CD14-positive monocyte (primary cell): ENCODE measurements around the gene MYO1A. TPM values are rescaled to one million over a fixed set of nuclear protein-coding genes. Genes with fewer than 3 reads are reported as not detected.

ENCODE experiments used
- DNase-seq, 3 donors: peaks; one replicate each; pipeline ENCODE4 v3.0.0-alpha.2; 2011 to 2022
- H2AFZ ChIP-seq: 2 replicates; pipeline ENCODE4 v1.6.0; 2012; ENCODE audit warnings: mild to moderate bottlenecking, low read depth, low read length, inconsistent platforms; ENCODE audit not compliant: insufficient read depth, poor library complexity, severe bottlenecking
- H3K27ac ChIP-seq, 2 donors: 1 replicate in 1 of 2; 2 replicates in 1 of 2; pipeline ENCODE4 v1.5.1; 2012 to 2013; ENCODE audit warnings: low read length in 2 of 2, control low read depth in 1 of 2, inconsistent platforms in 1 of 2, low read depth in 1 of 2, mild to moderate bottlenecking in 1 of 2
- H3K27me3 ChIP-seq, 2 donors: one replicate each; pipeline versions ENCODE4 v1.6.0 to v1.6.1; 2011 to 2013; ENCODE audit warnings: low read length in 2 of 2; ENCODE audit not compliant: control insufficient read depth in 2 of 2, insufficient read depth in 2 of 2
- H3K36me3 ChIP-seq, 2 donors: replicated peaks in 1 of 2; 1 replicate in 1 of 2; 2 replicates in 1 of 2; pipeline versions ENCODE4 v1.5.1 to v1.6.1; 2012 to 2013; ENCODE audit warnings: low read length in 2 of 2, control low read depth in 1 of 2, inconsistent platforms in 1 of 2, mild to moderate bottlenecking in 1 of 2; ENCODE audit not compliant: insufficient read depth in 2 of 2, control insufficient read depth in 1 of 2
- H3K4me1 ChIP-seq, 2 donors: 1 replicate in 1 of 2; 2 replicates in 1 of 2; pipeline versions ENCODE4 v1.5.1 to v1.6.1; 2012 to 2013; ENCODE audit warnings: low read length in 2 of 2, control low read depth in 1 of 2, inconsistent platforms in 1 of 2, mild to moderate bottlenecking in 1 of 2, moderate library complexity in 1 of 2; ENCODE audit not compliant: insufficient read depth in 2 of 2, control insufficient read depth in 1 of 2
- H3K4me2 ChIP-seq: replicated peaks from 2 replicates; pipeline ENCODE3; 2012; ENCODE audit warnings: low read length, moderate library complexity, mild to moderate bottlenecking; ENCODE audit not compliant: poor library complexity, severe bottlenecking; ENCODE audit errors: extremely low read depth
- H3K4me3 ChIP-seq, 3 experiments: fragments of 200-600 bp in 1 of 3; sonication (generic) in 1 of 3; replicated peaks in 1 of 3; 1 replicate in 2 of 3; 2 replicates in 1 of 3; pipeline ENCODE4 v1.5.1; 2011 to 2013; ENCODE audit warnings: low read length in 3 of 3, mild to moderate bottlenecking in 3 of 3, control low read depth in 2 of 3, low read depth in 2 of 3, inconsistent platforms in 1 of 3, moderate library complexity in 1 of 3
- H3K79me2 ChIP-seq: 2 replicates; pipeline ENCODE4 v1.6.0; 2012; ENCODE audit warnings: mild to moderate bottlenecking, control low read depth, inconsistent platforms, low read length, moderate library complexity; ENCODE audit not compliant: insufficient read depth
- H3K9ac ChIP-seq: 2 replicates; pipeline ENCODE4 v1.6.0; 2017; ENCODE audit warnings: low read length, mild to moderate bottlenecking; ENCODE audit not compliant: insufficient read depth, poor library complexity, severe bottlenecking
- H3K9me3 ChIP-seq, 2 donors: replicated peaks in 1 of 2; 1 replicate in 1 of 2; 2 replicates in 1 of 2; pipeline versions ENCODE4 v1.5.1 to v1.6.1; 2012 to 2013; ENCODE audit warnings: low read length in 2 of 2, control low read depth in 1 of 2; ENCODE audit not compliant: control insufficient read depth in 1 of 2, insufficient read depth in 1 of 2
- H4K20me1 ChIP-seq: 2 replicates; pipeline ENCODE4 v1.6.0; 2012; ENCODE audit warnings: mild to moderate bottlenecking, low read length, control low read depth, moderate library complexity; ENCODE audit not compliant: insufficient read depth
- H3K27ac Mint-ChIP-seq, 7 donors: one replicate each; pipeline ENCODE4 v1.8.0; 2020; ENCODE audit warnings: mild to moderate bottlenecking in 7 of 7, mixed read lengths in 7 of 7, moderate library complexity in 6 of 7, inconsistent platforms in 2 of 7
- H3K27me3 Mint-ChIP-seq, 3 donors: one replicate each; pipeline ENCODE4 v1.8.0; 2021 to 2022; ENCODE audit warnings: low read depth in 3 of 3, mild to moderate bottlenecking in 3 of 3, mixed read lengths in 3 of 3, moderate library complexity in 3 of 3, inconsistent platforms in 1 of 3
- H3K36me3 Mint-ChIP-seq, 2 donors: one replicate each; pipeline ENCODE4 v1.8.0; 2020; ENCODE audit warnings: mixed read lengths in 2 of 2, inconsistent platforms in 1 of 2, mild to moderate bottlenecking in 1 of 2
- H3K4me1 Mint-ChIP-seq: one replicate; pipeline ENCODE4 v1.8.0; 2020; ENCODE audit warnings: mild to moderate bottlenecking, mixed read lengths
- H3K4me3 Mint-ChIP-seq, 2 donors: one replicate each; pipeline ENCODE4 v1.8.0; 2020; ENCODE audit warnings: mild to moderate bottlenecking in 2 of 2, mixed read lengths in 2 of 2, moderate library complexity in 1 of 2
- H3K9me3 Mint-ChIP-seq, 7 donors: one replicate each; pipeline ENCODE4 v1.8.0; 2020 to 2022; ENCODE audit warnings: mixed read lengths in 7 of 7, mild to moderate bottlenecking in 6 of 7, moderate library complexity in 6 of 7, inconsistent platforms in 2 of 7
- CTCF ChIP-seq: fragments of 200-600 bp; IDR thresholded peaks from one replicate; pipeline ENCODE4 v1.8.0; 2022; ENCODE audit warnings: antibody characterized with exemption, mild to moderate bottlenecking
- WGBS: methylation state at CpG from one replicate; pipeline ENCODE4 v1.1.5; 2013; ENCODE audit warnings: missing lambda C conversion rate; ENCODE audit not compliant: insufficient coverage; 5-methylcytosine and 5-hydroxymethylcytosine counted together
- intact Hi-C, 2 donors: fragments of 100-400 bp; cut with micrococcal nuclease; formaldehyde crosslinking; loops; one replicate each; pipeline versions ENCODE4 v1.15.0 to v1.15.1; 2023
- polyA plus RNA-seq, 3 donors: library from polyadenylated mRNA; depleted of rRNA in 1 of 3; unstranded in 2 of 3; stranded (reverse) in 1 of 3; fragments of 300-500 nt in 2 of 3; fragments of >200 nt in 1 of 3; fragmentation: Illumina TruSeq in 2 of 3; gene quantifications; 1 replicate in 2 of 3; 2 replicates in 1 of 3; pipeline ENCODE4 v1.2.3, GENCODE V29; 2012 to 2021

Gene MYO1A
- polyA plus RNA-seq, 3 donors = 0.22 to 1.7 (median 1.3) TPM

GRCh38 chr12:56979628-56980027 lies 70.3 kb downstream of the MYO1A start:
- no peak overlapping the region for H3K9ac ChIP-seq
- peaks cover 0 to 4% (median 0%) of the 10 kb centered on the region in 7 donors for H3K9me3 Mint-ChIP-seq

More at GRCh38 chr12:56979628-56980027, 70.3 kb downstream of the MYO1A start:
- H4K20me1 ChIP-seq = no peaks in the 10 kb centered on the region
- DNase-seq = no peak
- H3K4me2 ChIP-seq = no peak overlapping the region
- H3K27me3 ChIP-seq = no peaks in the 10 kb centered on the region
- no peak for TF ChIP-seq CTCF
- Mint-ChIP-seq H3K4me3 (no peak overlapping the region), H3K4me1 (no peaks in the 10 kb centered on the region), H3K27me3 (peaks cover 0 to 3% (median 0%) of the 10 kb centered on the region in 3 donors), H3K36me3 (no peaks in the 10 kb centered on the region), H3K27ac (no peak overlapping the region)
- intact Hi-C loops = no loop called here
- H2AFZ ChIP-seq = no peak overlapping the region
- H3K27ac ChIP-seq = no peak overlapping the region
- no peaks in the 10 kb centered on the region for H3K36me3 ChIP-seq
- 71% methylated on average over 1 of the region's 3 CpGs for WGBS
- no peaks in the 10 kb centered on the region for H3K79me2 ChIP-seq
- no peaks in the 10 kb centered on the region for H3K4me1 ChIP-seq
- H3K9me3 ChIP-seq = no peaks in the 10 kb centered on the region
- no peak overlapping the region for H3K4me3 ChIP-seq

Other genes starting within 250 kb of the MYO1A start
- gene SDR9C7, start 115.7 kb downstream of the MYO1A start, polyA plus RNA-seq = not detected
- under 1 TPM in 1 of 3 donors, not detected in 2; 0.47 TPM for gene RDH16, start 92.5 kb downstream of the MYO1A start, polyA plus RNA-seq
- gene ZBTB39, start 43.6 kb downstream of the MYO1A start, polyA plus RNA-seq = 1 to 10 TPM in 2 of 3 donors, under 1 TPM in 1; 0.65 to 3.7 (median 1.2) TPM
- gene TAC3, start 33.6 kb downstream of the MYO1A start, polyA plus RNA-seq = under 1 TPM in 1 of 3 donors, not detected in 2; 0.15 TPM
- gene NEMP1, start 28.7 kb upstream of the MYO1A start, polyA plus RNA-seq = 1 to 10 TPM; 1.9 to 4.6 (median 2.2) TPM
- gene NAB2, start 39.0 kb upstream of the MYO1A start, polyA plus RNA-seq = 1 to 10 TPM in 2 of 3 donors, under 1 TPM in 1; 1.00 to 8.3 (median 2.7) TPM
- 100 to 1,000 TPM; 132 to 637 (median 154) TPM for gene STAT6, start 61.2 kb upstream of the MYO1A start, polyA plus RNA-seq
- 100 to 1,000 TPM in 1 of 3 donors, 10 to 100 TPM in 1, 1 to 10 TPM in 1; 5.5 to 246 (median 10.5) TPM for gene LRP1, start 78.4 kb upstream of the MYO1A start, polyA plus RNA-seq
- gene LRP1-AS, start 97.5 kb upstream of the MYO1A start, polyA plus RNA-seq = 1 to 10 TPM in 1 of 3 donors, under 1 TPM in 1, not detected in 1; 0.35 to 1.5 TPM
- not detected for gene NXPH4, start 166.7 kb upstream of the MYO1A start, polyA plus RNA-seq
- gene SHMT2, start 179.6 kb upstream of the MYO1A start, polyA plus RNA-seq = 10 to 100 TPM; 36.8 to 52.0 (median 39.8) TPM
- gene STAC3, start 201.1 kb upstream of the MYO1A start, polyA plus RNA-seq = 10 to 100 TPM in 1 of 3 donors, 1 to 10 TPM in 2; 7.0 to 32.1 (median 9.1) TPM